ENCODE data around the gene SP2. TPM values are rescaled to one million over a fixed set of nuclear protein-coding genes. Genes with fewer than 3 reads are reported as not detected.

The SP2 gene
- total and polyA plus RNA-seq, 4 donors: 4.9 to 19.9 (median 11.1) TPM

DNA sequence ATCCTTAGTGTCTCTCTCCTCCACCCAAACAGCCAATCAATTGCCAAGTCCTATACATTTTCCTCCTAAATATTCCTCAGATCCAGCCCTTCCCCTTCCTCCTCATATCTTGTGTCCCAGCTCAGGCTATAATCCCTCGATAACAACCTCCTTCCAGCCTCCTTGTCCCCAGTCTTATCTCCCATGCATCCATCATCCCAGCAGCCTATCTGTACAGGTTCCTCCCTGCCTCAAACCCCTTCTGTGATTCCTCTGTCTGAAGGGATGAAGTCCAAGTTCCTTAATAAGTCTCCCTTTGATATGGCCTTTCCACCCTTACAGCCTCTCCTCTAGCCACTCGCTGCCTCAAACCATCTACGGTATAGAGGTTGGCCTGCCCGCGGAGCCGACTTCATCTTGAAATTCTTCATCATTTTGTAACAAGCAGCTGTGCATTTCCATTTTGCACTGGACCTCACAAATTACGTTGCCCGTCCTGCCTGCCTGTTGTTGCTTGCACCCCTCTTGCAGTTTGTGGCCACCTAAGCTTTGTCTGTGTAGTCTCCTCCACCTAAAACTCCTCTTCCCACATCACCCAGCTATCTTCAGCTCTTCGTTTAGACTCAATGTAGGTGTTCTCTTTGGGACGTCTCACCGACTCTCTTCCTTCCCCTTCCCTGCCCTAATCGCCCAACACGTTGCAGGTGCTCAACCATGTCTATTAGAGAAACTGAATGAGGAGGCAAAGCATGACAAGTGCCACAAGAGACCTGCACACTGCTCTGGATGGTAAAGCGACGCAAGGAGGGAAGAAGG lies 74.1 kb downstream of the SP2 start:
- WGBS, 2 donors: 42 to 52% methylated on average over 14 to 15 of the region's 15 CpGs
- no peaks in the 10 kb centered on the region for H3K27me3 ChIP-seq (ENCODE audit: control insufficient read depth in 3 of 3, insufficient read depth in 3 of 3, low read length in 2 of 3)
- TF ChIP-seq, protein P1, sequence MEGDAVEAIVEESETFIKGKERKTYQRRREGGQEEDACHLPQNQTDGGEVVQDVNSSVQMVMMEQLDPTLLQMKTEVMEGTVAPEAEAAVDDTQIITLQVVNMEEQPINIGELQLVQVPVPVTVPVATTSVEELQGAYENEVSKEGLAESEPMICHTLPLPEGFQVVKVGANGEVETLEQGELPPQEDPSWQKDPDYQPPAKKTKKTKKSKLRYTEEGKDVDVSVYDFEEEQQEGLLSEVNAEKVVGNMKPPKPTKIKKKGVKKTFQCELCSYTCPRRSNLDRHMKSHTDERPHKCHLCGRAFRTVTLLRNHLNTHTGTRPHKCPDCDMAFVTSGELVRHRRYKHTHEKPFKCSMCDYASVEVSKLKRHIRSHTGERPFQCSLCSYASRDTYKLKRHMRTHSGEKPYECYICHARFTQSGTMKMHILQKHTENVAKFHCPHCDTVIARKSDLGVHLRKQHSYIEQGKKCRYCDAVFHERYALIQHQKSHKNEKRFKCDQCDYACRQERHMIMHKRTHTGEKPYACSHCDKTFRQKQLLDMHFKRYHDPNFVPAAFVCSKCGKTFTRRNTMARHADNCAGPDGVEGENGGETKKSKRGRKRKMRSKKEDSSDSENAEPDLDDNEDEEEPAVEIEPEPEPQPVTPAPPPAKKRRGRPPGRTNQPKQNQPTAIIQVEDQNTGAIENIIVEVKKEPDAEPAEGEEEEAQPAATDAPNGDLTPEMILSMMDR (IDR thresholded peaks at IDR 0.05; ENCODE audit: control extremely low read depth, extremely low read depth): no peak
- H3K4me3 ChIP-seq: no peak overlapping the region
- DNase-seq: no peak
- H3K4me1 ChIP-seq (ENCODE audit: control insufficient read depth in 5 of 5, insufficient read depth in 5 of 5, low read length in 5 of 5): peaks cover 0 to 18% (median 4%) of the 10 kb centered on the region in 5 donors
- no peaks in the 10 kb centered on the region for H3K9me3 ChIP-seq (ENCODE audit: control insufficient read depth in 4 of 4, insufficient read depth in 3 of 4, low read length in 3 of 4)
- H3K9ac ChIP-seq (ENCODE audit: insufficient read depth in 1 of 2, low read length in 2 of 2): peak overlapping the region in 1 of 2 donors; percentile 61
- no peak for ATAC-seq (ENCODE audit: insufficient read depth, low FRiP score)
- peaks cover 4 to 13% (median 9%) of the 10 kb centered on the region in 4 donors for H3K36me3 ChIP-seq (ENCODE audit: control insufficient read depth in 4 of 4, insufficient read depth in 4 of 4, low read length in 4 of 4)
- H3K27ac ChIP-seq (ENCODE audit: low read depth in 1 of 2, low read length in 1 of 2): peak overlapping the region in 1 of 2 donors; percentile 28

DNA sequence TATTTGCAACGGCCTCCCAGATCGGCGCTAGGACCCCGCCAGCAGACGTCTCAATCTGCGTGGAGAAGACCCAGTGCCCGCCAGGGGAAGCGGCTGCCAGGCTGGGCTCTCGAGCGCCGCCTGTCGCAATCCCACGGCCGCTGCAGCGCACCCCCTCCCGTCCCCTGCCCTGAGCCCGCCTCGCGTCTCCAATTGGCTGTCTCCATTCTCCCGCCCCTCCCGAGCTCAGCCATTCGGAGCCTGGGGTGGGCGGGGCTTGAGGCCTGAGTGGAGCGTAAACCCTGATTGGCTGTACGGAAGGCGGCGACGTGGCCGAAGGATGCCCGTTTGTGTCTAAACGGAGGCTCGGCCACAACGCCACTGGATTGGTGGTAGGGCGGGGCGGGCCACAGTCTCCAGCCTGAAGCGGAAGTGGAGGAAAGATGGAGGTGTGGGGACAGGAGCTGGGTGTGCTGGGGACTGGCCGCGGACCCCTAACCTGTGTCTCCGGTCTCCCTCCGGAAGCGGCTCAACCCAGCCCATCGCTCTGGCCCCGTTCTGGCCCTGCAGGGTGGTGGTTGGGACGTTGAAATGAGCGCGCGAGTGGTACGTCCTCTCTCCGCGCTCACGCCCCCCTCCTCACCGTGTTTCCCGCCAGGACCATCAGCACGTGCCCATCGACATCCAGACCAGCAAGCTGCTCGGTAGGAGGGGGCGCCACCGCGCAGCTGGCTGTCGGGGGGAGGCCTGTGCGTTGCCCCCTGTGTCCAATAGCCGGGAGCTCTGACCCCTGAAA lies 74.9 kb downstream of the SP2 start, which contains the start of gene CDK5RAP3:
CDK5RAP3 (plus strand) TSS at position 389 of the 775 bp plus-strand sequence; CDS start at position 423, 34 bp downstream.
- peak; percentile 100 for ATAC-seq (ENCODE audit: insufficient read depth, low FRiP score)
- H3K4me3 ChIP-seq: peak within 1 kb of the TSS; percentile 87
- H3K27me3 ChIP-seq (ENCODE audit: control insufficient read depth in 3 of 3, insufficient read depth in 3 of 3, low read length in 2 of 3): no peaks in the 10 kb centered on the region
- TF ChIP-seq, protein P1 (IDR thresholded peaks at IDR 0.05; ENCODE audit: control extremely low read depth, extremely low read depth): peak; percentile 96
- H3K36me3 ChIP-seq (ENCODE audit: control insufficient read depth in 4 of 4, insufficient read depth in 4 of 4, low read length in 4 of 4): peaks cover 9 to 21% (median 15%) of the 10 kb centered on the region in 4 donors
- 0% methylated on average over 55 to 62 of the region's 62 CpGs for WGBS, 2 donors
- peak within 1 kb of the TSS in 1 of 2 donors; percentile 72 for H3K9ac ChIP-seq (ENCODE audit: insufficient read depth in 1 of 2, low read length in 2 of 2)
- peaks cover 0 to 18% (median 4%) of the 10 kb centered on the region in 5 donors for H3K4me1 ChIP-seq (ENCODE audit: control insufficient read depth in 5 of 5, insufficient read depth in 5 of 5, low read length in 5 of 5)
- no peaks in the 10 kb centered on the region for H3K9me3 ChIP-seq (ENCODE audit: control insufficient read depth in 4 of 4, insufficient read depth in 3 of 4, low read length in 3 of 4)
- DNase-seq: peak; percentile 100
- H3K27ac ChIP-seq (ENCODE audit: low read depth in 1 of 2, low read length in 1 of 2): peak within 1 kb of the TSS; percentile 69 to 86

DNA sequence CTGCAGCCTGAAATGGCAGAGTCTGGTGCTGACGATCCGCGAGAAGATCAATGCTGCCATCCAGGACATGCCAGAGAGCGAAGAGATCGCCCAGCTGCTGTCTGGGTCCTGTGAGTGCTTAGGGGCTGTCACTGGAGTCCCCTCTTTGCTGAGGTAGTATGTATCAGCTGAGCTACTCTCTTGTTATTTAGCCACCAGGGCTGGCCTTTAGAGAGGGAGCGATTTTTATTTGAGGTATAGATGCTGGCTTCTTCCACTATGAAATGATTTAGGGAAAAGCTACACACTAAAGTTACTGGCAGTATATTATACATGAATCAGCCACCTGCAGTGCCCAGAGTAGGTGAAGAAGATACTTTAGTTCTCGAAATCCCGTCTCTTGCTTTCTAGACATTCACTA lies 77.5 kb downstream of the SP2 start:
- Histone ChIP-seq H3K9ac (ENCODE audit: insufficient read depth in 1 of 2, low read length in 2 of 2) (no peak overlapping the region), H3K4me3 (no peak overlapping the region), H3K9me3 (ENCODE audit: control insufficient read depth in 4 of 4, insufficient read depth in 3 of 4, low read length in 3 of 4) (no peaks in the 10 kb centered on the region), H3K4me1 (ENCODE audit: control insufficient read depth in 5 of 5, insufficient read depth in 5 of 5, low read length in 5 of 5) (peaks cover 0 to 18% (median 3%) of the 10 kb centered on the region in 5 donors), H3K27me3 (ENCODE audit: control insufficient read depth in 3 of 3, insufficient read depth in 3 of 3, low read length in 2 of 3) (no peaks in the 10 kb centered on the region), H3K27ac (ENCODE audit: low read depth in 1 of 2, low read length in 1 of 2) (no peak overlapping the region), H3K36me3 (ENCODE audit: control insufficient read depth in 4 of 4, insufficient read depth in 4 of 4, low read length in 4 of 4) (peaks cover 15 to 38% (median 23%) of the 10 kb centered on the region in 4 donors)
- 94% methylated on average over 8 of the region's 8 CpGs for WGBS, 2 donors
- DNase-seq (no peak), ATAC-seq (ENCODE audit: insufficient read depth, low FRiP score) (no peak)
- TF ChIP-seq, protein P1 (IDR thresholded peaks at IDR 0.05; ENCODE audit: control extremely low read depth, extremely low read depth): no peak

Data from lung (tissue), 12 donors.